Body of pancreas (tissue), 4 donors: ENCODE measurements around the gene ANKRD2. TPM values are rescaled to one million over a fixed set of nuclear protein-coding genes. Genes with fewer than 3 reads are reported as not detected.
A peak's percentile ranks its signal among the peaks of the same experiment; 100 is the strongest.

ENCODE experiments used
- ATAC-seq: fragments of 150-250 bp; one replicate; pipeline ENCODE4 v1.9.1; 2016
- DNase-seq, 4 donors: peaks; one replicate each; pipeline ENCODE4 v3.0.0-alpha.2; 2019
- H3K27ac ChIP-seq, 4 donors: fragments of 200-600 bp; sonication (generic); 1 replicate in 3 of 4; 2 replicates in 1 of 4; pipeline versions ENCODE4 v1.5.1 to v1.6.1; 2016 to 2019; ENCODE audit warnings: mild to moderate bottlenecking in 1 of 4, mixed read lengths in 1 of 4, moderate library complexity in 1 of 4
- H3K27me3 ChIP-seq, 2 donors: fragments of 200-600 bp; sonication (generic); one replicate each; pipeline ENCODE4 v1.6.0; 2016; ENCODE audit warnings: mild to moderate bottlenecking in 1 of 2
- H3K36me3 ChIP-seq, 2 donors: fragments of 200-600 bp; sonication (generic); replicated peaks in 1 of 2; 2 replicates each; pipeline ENCODE4 v1.5.1; 2016; ENCODE audit warnings: low read depth in 2 of 2; ENCODE audit not compliant: insufficient read depth in 1 of 2
- H3K4me1 ChIP-seq: fragments of 200-600 bp; sonication (generic); one replicate; pipeline ENCODE4 v1.6.0; 2016
- H3K4me3 ChIP-seq, 2 donors: fragments of 200-600 bp; sonication (generic); 1 replicate in 1 of 2; 2 replicates in 1 of 2; pipeline ENCODE4 v1.5.1; 2016 to 2019
- H3K9me3 ChIP-seq, 3 donors: fragments of 200-600 bp; sonication (generic); 1 replicate in 2 of 3; 2 replicates in 1 of 3; pipeline ENCODE4 v1.5.1; 2016
- CTCF ChIP-seq, 7 experiments: fragments of 450-650 bp in 4 of 7; fragments of 200-600 bp in 3 of 7; sonication (generic) in 3 of 7; IDR thresholded peaks; one replicate each; pipeline ENCODE4 v1.5.1; 2016 to 2019; ENCODE audit warnings: antibody characterized with exemption in 7 of 7
- POLR2A ChIP-seq, 3 donors: fragments of 450-650 bp; IDR thresholded peaks; one replicate each; pipeline ENCODE4 v1.6.1; 2016; ENCODE audit warnings: antibody characterized with exemption in 3 of 3, mild to moderate bottlenecking in 2 of 3
- WGBS, 2 donors: methylation state at CpG; one replicate each; pipeline ENCODE4 v1.1.5; 2017; 5-methylcytosine and 5-hydroxymethylcytosine counted together
- intact Hi-C: fragments of 100-400 bp; cut with DNase I; formaldehyde crosslinking; loops from one replicate; pipeline ENCODE4 v1.15.1; 2023
- total RNA-seq, 2 donors: library from RNA; depleted of rRNA; stranded (reverse); fragments of >200 nt; gene quantifications; one replicate each; pipeline ENCODE4 v1.1.0, GENCODE V29; 2016

The ANKRD2 gene
- total RNA-seq, 2 donors from 2014 or later, result not detected

GRCh38 chr10:97593421-97593820, 20.8 kb downstream of the ANKRD2 start:
- peak in 2 of 4 donors; percentile 27 to 34 for DNase-seq
- WGBS, 2 donors, result 62 to 77% methylated on average over 4 of the region's 4 CpGs
- H3K4me1 ChIP-seq, result peaks cover 36% of the 10 kb centered on the region
- no peaks in the 10 kb centered on the region for H3K27me3 ChIP-seq
- H3K36me3 ChIP-seq, result no peaks in the 10 kb centered on the region
- ATAC-seq, result peak; percentile 36
- intact Hi-C loops, result no loop called here
- peak overlapping the region in 3 of 4 donors; percentile 49 to 70 (median 54) for H3K27ac ChIP-seq
- no peaks in the 10 kb centered on the region for H3K9me3 ChIP-seq
- H3K4me3 ChIP-seq, result no peak overlapping the region
- no peak for TF ChIP-seq POLR2A (IDR thresholded peaks at IDR 0.05)
- TF ChIP-seq CTCF (IDR thresholded peaks at IDR 0.05), result no peak

DNA sequence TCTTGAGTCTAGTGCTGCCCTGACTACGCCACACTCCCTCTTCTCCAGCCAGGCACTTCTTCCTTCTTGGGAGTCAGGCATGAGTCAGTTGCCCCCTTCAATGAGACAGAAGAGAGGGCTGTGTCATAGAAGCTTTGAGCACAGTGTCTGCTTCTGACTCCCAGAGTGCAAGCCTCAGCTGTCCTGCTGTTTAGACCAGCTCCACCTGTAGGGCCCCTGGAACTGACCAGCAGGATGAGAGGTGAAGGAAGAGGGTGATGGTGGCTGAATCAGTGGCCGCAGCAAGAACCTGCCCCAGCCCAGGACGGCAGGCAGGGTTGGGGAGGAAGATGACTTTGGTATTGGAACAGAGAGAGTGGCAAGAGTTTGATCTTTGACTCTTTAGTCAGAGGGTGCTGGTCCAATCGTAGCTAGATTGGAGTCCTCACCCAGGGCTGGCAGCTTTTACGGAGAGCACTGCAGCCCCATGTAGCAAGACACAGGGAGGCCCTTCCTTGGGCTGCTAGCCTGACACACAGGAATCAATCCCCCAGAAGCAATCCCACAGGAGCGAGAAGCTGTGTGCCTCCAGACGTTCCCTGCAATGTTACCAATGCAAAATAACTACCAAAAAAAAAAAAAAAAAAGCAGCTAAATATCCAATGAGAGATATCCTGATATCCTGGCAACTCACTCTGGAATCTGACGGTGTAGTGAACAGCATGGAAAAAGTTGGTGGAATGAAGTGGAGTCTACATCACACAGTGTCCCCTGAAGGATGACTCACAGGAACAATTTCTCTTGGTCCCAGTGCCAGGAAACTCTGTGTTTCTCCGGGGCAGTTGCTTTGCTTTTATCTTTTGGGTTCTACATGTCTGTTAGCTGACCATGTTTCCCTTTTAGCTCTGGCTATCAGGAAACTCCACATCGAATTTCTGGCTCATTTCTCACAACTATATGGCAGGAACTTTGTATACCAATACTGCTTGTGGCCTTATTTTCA, 23.8 kb downstream of the ANKRD2 start:
- WGBS, 2 donors, result 44 to 51% methylated on average over 8 to 10 of the region's 10 CpGs
- Histone ChIP-seq H3K27me3 (no peaks in the 10 kb centered on the region), H3K4me3 (no peak overlapping the region), H3K36me3 (no peaks in the 10 kb centered on the region), H3K27ac (peak overlapping the region; percentile 53 to 82 (median 67)), H3K4me1 (peaks cover 15% of the 10 kb centered on the region), H3K9me3 (no peaks in the 10 kb centered on the region)
- TF ChIP-seq POLR2A (IDR thresholded peaks at IDR 0.05) (no peak), CTCF (IDR thresholded peaks at IDR 0.05) (no peak)
- ATAC-seq, result peak; percentile 83
- intact Hi-C loops, result no loop called here
- DNase-seq, result peak in 3 of 4 donors; percentile 36 to 72 (median 70)

- Histone ChIP-seq H3K27me3 (no peaks in the 10 kb centered on the region), H3K27ac (peak overlapping the region in 1 of 4 donors; percentile 82), H3K4me1 (peaks cover 15% of the 10 kb centered on the region), H3K36me3 (no peaks in the 10 kb centered on the region), H3K9me3 (no peaks in the 10 kb centered on the region), H3K4me3 (no peak overlapping the region)
- TF ChIP-seq POLR2A (IDR thresholded peaks at IDR 0.05) (no peak), CTCF (IDR thresholded peaks at IDR 0.05) (no peak)
- no peak for ATAC-seq
- intact Hi-C loops, result no loop called here
- 93 to 100% methylated on average over 2 of the region's 2 CpGs for WGBS, 2 donors
- DNase-seq, result no peak
Observed at GRCh38 chr10:97597778-97598177, 25.2 kb downstream of the ANKRD2 start.

GRCh38 chr10:97598407-97599271, 26.1 kb downstream of the ANKRD2 start:
- no peaks in the 10 kb centered on the region for H3K27me3 ChIP-seq
- H3K27ac ChIP-seq, result no peak overlapping the region
- ATAC-seq (no peak), DNase-seq (no peak)
- no peak overlapping the region for H3K4me3 ChIP-seq
- intact Hi-C loops, result no loop called here
- TF ChIP-seq CTCF (IDR thresholded peaks at IDR 0.05), result no peak
- TF ChIP-seq POLR2A (IDR thresholded peaks at IDR 0.05), result no peak
- H3K9me3 ChIP-seq, result no peaks in the 10 kb centered on the region
- 89 to 92% methylated on average over 15 to 19 of the region's 19 CpGs for WGBS, 2 donors
- no peaks in the 10 kb centered on the region for H3K36me3 ChIP-seq
- peaks cover 13% of the 10 kb centered on the region for H3K4me1 ChIP-seq
